GM12872 (cell line): ENCODE measurements around the gene GAPDHS.

Experiments
- CTCF ChIP-seq: IDR thresholded peaks from 3 replicates; pipeline ENCODE4 v1.5.1; 2011; ENCODE audit warnings: low read depth, mild to moderate bottlenecking, low read length, moderate library complexity; ENCODE audit not compliant: insufficient read depth

Gene GAPDHS

GRCh38 chr19:35519291-35519690, 14.0 kb upstream of the GAPDHS start:
- no peak for TF ChIP-seq CTCF

- no peak for TF ChIP-seq CTCF
These were observed 12.0 kb upstream of the GAPDHS start for GRCh38 chr19:35521124-35521743.

GRCh38 chr19:35522745-35523327, 10.4 kb upstream of the GAPDHS start:
- TF ChIP-seq CTCF: no peak

- TF ChIP-seq CTCF: no peak
These were observed 8.9 kb upstream of the GAPDHS start for GRCh38 chr19:35524181-35524837.

- TF ChIP-seq CTCF: no peak
These were observed 7.4 kb upstream of the GAPDHS start for GRCh38 chr19:35525873-35526272.

- TF ChIP-seq CTCF: no peak
These were observed 4.8 kb upstream of the GAPDHS start, which contains the start of gene SBSN for GRCh38 chr19:35528218-35529038. Gene SBSN, minus strand, starts transcription at chr19:35528311. Its CDS starts 30 bp downstream, at chr19:35528281.
